GM12872 (cell line): ENCODE results near the gene TMEM191C.

ENCODE experiments used
- CTCF ChIP-seq: IDR thresholded peaks from 3 replicates; pipeline ENCODE4 v1.5.1; 2011; ENCODE audit warnings: low read depth, mild to moderate bottlenecking, low read length, moderate library complexity; ENCODE audit not compliant: insufficient read depth

TMEM191C gene

GRCh38 chr22:21446827-21447690 lies 20.1 kb upstream of the TMEM191C start:
- no peak for TF ChIP-seq CTCF

GRCh38 chr22:21447694-21448402 lies 19.3 kb upstream of the TMEM191C start:
- peak; percentile 40; the same call in 2 of the 3 replicates for TF ChIP-seq CTCF

GRCh38 chr22:21448627-21449416 lies 18.4 kb upstream of the TMEM191C start:
- TF ChIP-seq CTCF = no peak

- TF ChIP-seq CTCF = no peak
Observed at GRCh38 chr22:21449531-21450319, 17.5 kb upstream of the TMEM191C start.

GRCh38 chr22:21450320-21450831 lies 16.8 kb upstream of the TMEM191C start:
- TF ChIP-seq CTCF = no peak

GRCh38 chr22:21450858-21451353 lies 16.3 kb upstream of the TMEM191C start:
- no peak for TF ChIP-seq CTCF
